ENCODE results near the gene CCDC57.

Gene CCDC57

GRCh38 chr17:82258555-82258954 lies 45.9 kb upstream of the CCDC57 start:
- Histone ChIP-seq H4K20me1 (ENCODE audit: insufficient read depth, low read length) (no peaks in the 10 kb centered on the region), H3K9me2 (replicated peaks; ENCODE audit: insufficient read depth, low read length) (no peaks in the 10 kb centered on the region), H3F3A (ENCODE audit: insufficient read depth, low read length) (no peaks in the 10 kb centered on the region), H2AFZ (ENCODE audit: low read length) (no peak overlapping the region), H3K27me3 (replicated peaks; ENCODE audit: insufficient read depth, low read length) (no peaks in the 10 kb centered on the region), H3K4me3 (ENCODE audit: low read length) (no peak overlapping the region), H3K4me2 (ENCODE audit: low read depth, low read length) (no peak overlapping the region), H3K27ac (ENCODE audit: low read length) (no peak overlapping the region), H3K79me2 (ENCODE audit: low read length) (peaks cover 76% of the 10 kb centered on the region), H3K4me1 (ENCODE audit: low read length) (no peaks in the 10 kb centered on the region), H3K9me3 (replicated peaks; ENCODE audit: insufficient read depth, low read length) (no peaks in the 10 kb centered on the region), H3K36me3 (replicated peaks; ENCODE audit: insufficient read depth, low read length) (peaks cover 8% of the 10 kb centered on the region), H3K9ac (ENCODE audit: low read length) (no peak overlapping the region)
- TF ChIP-seq, protein P1, sequence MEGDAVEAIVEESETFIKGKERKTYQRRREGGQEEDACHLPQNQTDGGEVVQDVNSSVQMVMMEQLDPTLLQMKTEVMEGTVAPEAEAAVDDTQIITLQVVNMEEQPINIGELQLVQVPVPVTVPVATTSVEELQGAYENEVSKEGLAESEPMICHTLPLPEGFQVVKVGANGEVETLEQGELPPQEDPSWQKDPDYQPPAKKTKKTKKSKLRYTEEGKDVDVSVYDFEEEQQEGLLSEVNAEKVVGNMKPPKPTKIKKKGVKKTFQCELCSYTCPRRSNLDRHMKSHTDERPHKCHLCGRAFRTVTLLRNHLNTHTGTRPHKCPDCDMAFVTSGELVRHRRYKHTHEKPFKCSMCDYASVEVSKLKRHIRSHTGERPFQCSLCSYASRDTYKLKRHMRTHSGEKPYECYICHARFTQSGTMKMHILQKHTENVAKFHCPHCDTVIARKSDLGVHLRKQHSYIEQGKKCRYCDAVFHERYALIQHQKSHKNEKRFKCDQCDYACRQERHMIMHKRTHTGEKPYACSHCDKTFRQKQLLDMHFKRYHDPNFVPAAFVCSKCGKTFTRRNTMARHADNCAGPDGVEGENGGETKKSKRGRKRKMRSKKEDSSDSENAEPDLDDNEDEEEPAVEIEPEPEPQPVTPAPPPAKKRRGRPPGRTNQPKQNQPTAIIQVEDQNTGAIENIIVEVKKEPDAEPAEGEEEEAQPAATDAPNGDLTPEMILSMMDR (IDR thresholded peaks at IDR 0.05; ENCODE audit: low read length) = no peak
- TF ChIP-seq EZH2 (optimal IDR thresholded peaks at IDR 0.05; ENCODE audit: low read depth, low read length) (no peak), EZH2phosphoT487 (IDR thresholded peaks at IDR 0.05; ENCODE audit: low read length) (no peak)
- DNase-seq = no peak

DNA sequence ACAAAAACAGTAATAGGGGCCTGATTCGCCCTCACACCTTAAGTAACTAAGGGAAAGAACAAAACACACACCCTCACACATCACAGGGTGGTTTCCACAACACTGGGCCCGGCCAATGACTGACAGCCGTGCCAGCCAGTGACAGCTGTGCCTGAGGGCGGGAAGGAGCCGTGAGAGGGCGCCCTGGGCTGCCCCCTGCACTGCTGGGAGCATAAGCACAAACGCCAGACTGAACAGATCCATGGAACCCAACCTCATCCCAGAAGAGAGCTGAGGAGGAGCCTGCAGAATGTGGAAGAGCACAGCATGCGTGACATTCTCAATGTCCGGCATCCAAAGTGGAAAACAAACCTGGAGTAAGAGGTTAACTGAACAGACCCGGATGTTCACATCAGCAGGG lies 44.8 kb upstream of the CCDC57 start:
- peaks cover 76% of the 10 kb centered on the region for H3K79me2 ChIP-seq (ENCODE audit: low read length)
- H3K4me1 ChIP-seq (ENCODE audit: low read length) = no peaks in the 10 kb centered on the region
- H4K20me1 ChIP-seq (ENCODE audit: insufficient read depth, low read length) = no peaks in the 10 kb centered on the region
- no peaks in the 10 kb centered on the region for H3K9me2 ChIP-seq (replicated peaks; ENCODE audit: insufficient read depth, low read length)
- H3K9me3 ChIP-seq (replicated peaks; ENCODE audit: insufficient read depth, low read length) = no peaks in the 10 kb centered on the region
- H3K36me3 ChIP-seq (replicated peaks; ENCODE audit: insufficient read depth, low read length) = peaks cover 12% of the 10 kb centered on the region
- no peak for DNase-seq
- no peak overlapping the region for H3K4me2 ChIP-seq (ENCODE audit: low read depth, low read length)
- H3K27me3 ChIP-seq (replicated peaks; ENCODE audit: insufficient read depth, low read length) = no peaks in the 10 kb centered on the region
- no peak overlapping the region for H3K9ac ChIP-seq (ENCODE audit: low read length)
- no peaks in the 10 kb centered on the region for H3F3A ChIP-seq (ENCODE audit: insufficient read depth, low read length)
- H3K4me3 ChIP-seq (ENCODE audit: low read length) = no peak overlapping the region
- H3K27ac ChIP-seq (ENCODE audit: low read length) = no peak overlapping the region
- H2AFZ ChIP-seq (ENCODE audit: low read length) = no peak overlapping the region
- TF ChIP-seq, protein P1 (IDR thresholded peaks at IDR 0.05; ENCODE audit: low read length) = no peak
- TF ChIP-seq EZH2 (optimal IDR thresholded peaks at IDR 0.05; ENCODE audit: low read depth, low read length) (no peak), EZH2phosphoT487 (IDR thresholded peaks at IDR 0.05; ENCODE audit: low read length) (no peak)

GRCh38 chr17:82256242-82256885 lies 43.7 kb upstream of the CCDC57 start:
- no peak overlapping the region for H3K27ac ChIP-seq (ENCODE audit: low read length)
- H3K79me2 ChIP-seq (ENCODE audit: low read length) = peaks cover 74% of the 10 kb centered on the region
- DNase-seq = no peak
- H3K4me1 ChIP-seq (ENCODE audit: low read length) = no peaks in the 10 kb centered on the region
- no peaks in the 10 kb centered on the region for H3K9me3 ChIP-seq (replicated peaks; ENCODE audit: insufficient read depth, low read length)
- H3F3A ChIP-seq (ENCODE audit: insufficient read depth, low read length) = no peaks in the 10 kb centered on the region
- H4K20me1 ChIP-seq (ENCODE audit: insufficient read depth, low read length) = no peaks in the 10 kb centered on the region
- TF ChIP-seq, protein P1 (IDR thresholded peaks at IDR 0.05; ENCODE audit: low read length) = no peak
- TF ChIP-seq EZH2 (optimal IDR thresholded peaks at IDR 0.05; ENCODE audit: low read depth, low read length) (no peak), EZH2phosphoT487 (IDR thresholded peaks at IDR 0.05; ENCODE audit: low read length) (no peak)
- H3K27me3 ChIP-seq (replicated peaks; ENCODE audit: insufficient read depth, low read length) = no peaks in the 10 kb centered on the region
- H3K9me2 ChIP-seq (replicated peaks; ENCODE audit: insufficient read depth, low read length) = no peaks in the 10 kb centered on the region
- no peak overlapping the region for H3K4me2 ChIP-seq (ENCODE audit: low read depth, low read length)
- no peak overlapping the region for H3K9ac ChIP-seq (ENCODE audit: low read length)
- H3K36me3 ChIP-seq (replicated peaks; ENCODE audit: insufficient read depth, low read length) = peaks cover 14% of the 10 kb centered on the region
- no peak overlapping the region for H3K4me3 ChIP-seq (ENCODE audit: low read length)
- H2AFZ ChIP-seq (ENCODE audit: low read length) = no peak overlapping the region

All from MM.1S (cell line).